Activated CD4-positive, alpha-beta T cell treated with anti-CD3 and anti-CD28 coated beads for 48 hours (primary cell): ENCODE results near the gene YIPF2.
"Not testable (repeated sequence)": the region's sequence is repeated elsewhere in the genome, so short reads cannot be mapped to it uniquely, and the experiment has no call there.

ENCODE experiments used
- DNase-seq: peaks from one replicate; pipeline ENCODE4 v3.0.0-alpha.2; 2020

The YIPF2 gene

DNA sequence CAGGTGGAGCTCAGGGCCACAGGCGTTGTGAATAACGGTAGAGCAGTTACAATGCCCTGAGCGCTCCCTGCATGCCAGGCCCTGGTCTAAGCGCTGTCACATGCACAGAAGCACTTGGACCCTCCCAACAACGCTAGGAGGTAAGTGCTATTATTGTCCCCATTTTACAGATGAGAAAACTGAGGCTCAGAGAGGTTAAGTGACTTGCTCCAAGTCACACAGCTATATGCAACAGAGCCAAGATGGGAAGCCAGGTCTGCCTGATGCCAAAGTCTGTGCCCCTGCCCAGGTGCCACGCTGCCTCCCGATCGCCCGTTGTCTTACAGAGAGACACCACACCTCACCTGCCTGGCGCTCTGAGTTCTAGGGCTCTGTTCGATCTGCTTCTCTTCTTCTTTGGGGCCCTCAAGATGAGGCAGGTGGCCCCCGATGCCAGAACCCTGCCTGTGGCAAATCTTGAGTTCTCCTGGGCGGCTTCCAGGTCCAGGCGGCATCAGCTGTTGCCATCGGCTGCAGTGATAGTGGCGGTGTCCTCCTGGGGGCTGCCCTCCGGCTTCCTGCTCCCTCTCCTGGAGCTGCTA, 20.0 kb downstream of the YIPF2 start:
- no peak for DNase-seq

DNA sequence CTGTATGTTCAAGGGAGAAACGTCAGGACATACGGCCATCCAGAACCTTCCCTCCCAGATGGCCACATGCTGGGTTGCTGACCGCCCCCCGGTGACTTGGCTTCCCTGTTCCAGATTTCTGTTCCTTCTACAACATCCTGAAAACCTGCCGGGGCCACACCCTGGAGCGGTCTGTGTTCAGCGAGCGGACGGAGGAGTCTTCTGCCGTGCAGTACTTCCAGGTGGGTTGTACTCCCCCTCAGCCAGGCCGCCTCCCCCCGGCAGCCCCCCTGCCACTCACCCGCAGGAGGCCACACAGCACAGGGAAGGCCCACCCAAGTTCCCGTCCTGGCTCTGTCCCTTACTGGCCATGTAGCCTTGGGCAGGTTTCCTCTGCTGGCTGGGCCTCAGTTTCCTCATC, 20.5 kb downstream of the YIPF2 start:
- no peak for DNase-seq

DNA sequence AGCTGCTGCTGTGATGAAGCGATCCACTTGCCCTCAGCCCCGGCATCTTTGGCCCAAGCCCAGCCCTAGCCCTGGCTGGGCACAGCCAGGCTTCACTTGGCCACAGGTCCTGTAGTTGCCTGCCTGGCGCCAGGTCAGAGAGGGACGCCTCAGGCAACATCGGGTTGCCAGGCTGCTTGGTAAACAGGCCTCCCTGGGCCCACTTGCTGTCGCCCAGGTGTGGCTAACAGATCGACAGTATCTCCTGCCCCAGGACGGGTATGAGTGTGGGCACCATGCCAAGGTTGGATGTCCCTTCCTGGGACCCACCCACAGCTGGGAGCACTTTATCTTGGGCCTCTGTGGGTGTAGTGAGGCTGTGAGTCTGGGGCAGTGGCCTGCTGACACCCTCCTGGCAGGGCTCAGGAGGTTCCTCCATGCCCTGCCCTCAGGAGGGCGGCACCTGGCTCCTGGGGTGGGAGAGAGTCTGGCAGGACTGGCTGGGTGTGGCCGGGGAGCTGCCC, 29.2 kb downstream of the YIPF2 start:
- DNase-seq: no peak

GRCh38 chr19:10898633-10899032, 29.8 kb downstream of the YIPF2 start:
- no peak for DNase-seq

DNA sequence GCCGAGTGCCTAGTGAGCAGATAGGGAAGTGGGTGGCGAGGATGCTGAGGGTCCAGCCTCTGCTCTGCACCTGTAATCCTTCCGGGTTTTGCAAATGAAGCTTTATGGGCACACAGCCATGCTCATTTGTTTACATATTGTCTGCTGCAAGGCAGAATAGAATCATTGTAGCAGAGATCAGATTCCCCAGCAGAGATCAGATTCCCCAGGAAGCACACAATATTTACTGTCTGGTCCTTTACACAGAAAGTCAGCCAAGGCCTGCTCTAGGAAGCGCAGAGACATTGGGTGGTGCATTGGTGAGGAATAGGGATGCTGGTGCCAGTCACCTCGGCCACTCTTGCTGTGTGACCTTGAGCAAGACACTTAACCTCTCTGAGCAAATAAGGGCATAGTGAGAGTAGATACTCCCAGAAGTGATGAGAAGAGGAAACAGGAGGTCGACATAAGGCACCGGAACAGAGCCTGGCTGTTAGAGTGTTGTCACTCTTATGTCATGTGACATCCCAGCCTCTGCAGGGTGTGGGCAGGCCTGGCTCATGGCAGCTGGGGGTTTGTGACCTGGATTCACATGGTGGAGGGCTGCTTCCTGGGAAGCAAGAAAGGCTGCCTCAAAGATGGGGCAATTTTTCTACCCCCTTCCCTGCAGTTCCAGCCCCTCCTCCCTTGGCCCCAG, 31.4 kb downstream of the YIPF2 start:
- no peak for DNase-seq

DNA sequence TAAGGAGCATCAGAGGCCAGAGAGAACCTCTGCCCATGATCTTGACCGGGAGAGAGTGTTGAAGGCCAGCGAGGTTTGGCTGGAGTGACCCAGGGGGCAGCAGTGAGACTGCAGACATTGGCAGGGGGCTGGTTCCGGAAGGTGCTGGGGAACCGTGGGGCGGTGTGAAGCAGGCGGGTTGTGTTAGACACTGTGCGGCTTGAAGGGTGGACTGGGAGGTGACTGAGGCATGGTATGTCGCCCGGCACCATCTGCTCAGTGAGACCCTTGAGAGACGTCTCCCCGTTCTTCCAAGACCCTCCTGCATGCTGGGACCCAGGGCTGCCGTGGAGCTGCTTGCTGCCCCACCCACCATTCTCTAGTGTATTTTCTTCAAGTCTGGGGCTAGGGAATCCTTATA, 32.5 kb downstream of the YIPF2 start:
- DNase-seq: no peak

- no peak for DNase-seq
Observed at GRCh38 chr19:10895363-10895762, 33.1 kb downstream of the YIPF2 start.

DNA sequence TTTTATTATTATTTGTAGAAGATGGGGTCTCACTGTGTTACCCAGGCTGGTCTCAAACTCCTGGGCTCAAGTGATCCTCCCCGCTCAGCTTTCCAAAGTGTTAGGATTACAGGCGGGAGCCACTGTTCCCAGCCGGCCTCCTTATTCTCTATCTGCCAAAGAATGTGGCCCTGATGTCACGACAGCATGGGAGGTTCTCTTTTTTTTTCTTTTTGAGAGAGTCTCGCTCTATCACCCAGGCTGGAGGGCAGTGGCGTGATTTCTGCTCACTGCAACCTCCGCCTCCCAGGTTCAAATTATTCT, 33.6 kb downstream of the YIPF2 start:
- no peak for DNase-seq

DNA sequence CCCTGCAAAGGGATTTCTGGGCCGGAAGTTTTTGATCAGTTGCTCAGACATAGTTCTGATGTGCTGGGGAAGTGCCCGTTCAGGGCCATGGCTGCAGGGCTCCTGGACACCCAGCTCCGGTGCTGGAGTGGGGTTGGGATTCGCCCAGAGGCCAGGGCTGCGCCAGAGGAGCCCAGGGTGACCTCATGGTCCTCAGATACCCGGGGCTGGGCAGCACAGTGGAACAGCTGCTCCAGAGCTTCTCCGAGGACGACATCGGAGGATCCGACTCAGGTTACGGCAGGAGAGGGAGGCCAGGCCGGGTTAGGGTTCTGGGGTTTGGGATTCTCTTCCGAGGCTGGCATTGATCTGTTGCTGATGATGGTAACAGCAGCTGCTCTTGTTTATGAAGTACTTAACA, 36.2 kb downstream of the YIPF2 start:
- DNase-seq: no peak

DNA sequence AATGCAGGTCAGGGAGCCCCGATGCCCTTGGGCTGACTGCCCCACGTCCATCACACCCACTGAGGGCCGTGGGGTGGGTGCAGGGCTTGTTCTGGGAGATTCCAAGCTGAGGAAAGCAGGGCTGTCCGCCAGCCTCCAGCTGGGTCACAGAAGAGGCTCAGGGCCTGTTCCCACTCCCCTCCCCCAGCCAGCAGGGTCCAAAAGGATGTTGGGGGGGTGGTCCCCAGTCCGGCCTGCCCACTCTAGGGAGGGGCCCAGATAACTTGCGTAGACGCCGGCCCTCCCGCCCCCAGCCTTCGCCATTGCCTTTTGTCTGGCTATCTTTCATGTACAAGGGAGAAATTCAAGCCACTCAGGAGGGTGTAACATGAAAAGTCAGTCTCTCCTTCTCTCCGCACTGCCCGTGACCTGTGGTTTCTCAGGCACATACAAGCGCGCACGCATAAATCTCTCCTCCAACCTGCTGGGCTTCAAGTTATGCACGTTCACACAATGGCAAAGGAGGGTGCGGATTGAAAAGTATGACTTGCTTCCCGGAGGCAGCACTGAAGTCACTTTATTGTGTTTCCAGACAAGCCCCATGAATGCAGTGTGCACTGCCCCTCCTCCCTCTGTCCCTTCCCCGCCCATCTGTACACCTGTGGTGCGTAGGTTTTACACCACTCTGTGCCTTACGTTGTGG, 36.9 kb downstream of the YIPF2 start:
- DNase-seq: no peak

DNA sequence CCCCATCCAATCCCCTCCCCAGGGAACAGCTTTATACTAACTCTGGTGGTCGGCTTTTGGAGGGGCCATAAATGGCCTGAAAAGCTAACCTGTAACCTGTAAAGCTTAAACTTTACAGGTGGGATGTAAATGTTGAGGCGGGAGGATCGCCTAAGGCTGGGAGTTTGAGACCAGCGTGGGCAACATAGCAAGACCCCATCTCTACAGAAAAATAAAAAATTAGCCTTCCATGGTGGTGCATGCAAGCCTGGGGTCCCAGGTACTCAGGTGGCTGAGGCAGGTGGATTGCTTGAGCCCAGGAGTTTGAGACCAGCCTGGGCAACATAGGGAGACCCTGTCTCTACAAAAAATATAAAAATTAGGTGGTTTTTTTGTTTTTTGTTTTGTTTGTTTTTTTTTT, 38.6 kb downstream of the YIPF2 start:
- no peak for DNase-seq

- DNase-seq: no peak
Observed at GRCh38 chr19:10888421-10888866, 40.0 kb downstream of the YIPF2 start.

GRCh38 chr19:10887616-10888367, 40.6 kb downstream of the YIPF2 start:
- DNase-seq: no peak

GRCh38 chr19:10885201-10886169, 43.0 kb downstream of the YIPF2 start:
- no peak for DNase-seq

GRCh38 chr19:10884274-10884673, 44.2 kb downstream of the YIPF2 start:
- no peak for DNase-seq

GRCh38 chr19:10882108-10882457, 46.4 kb downstream of the YIPF2 start:
- no peak for DNase-seq

DNA sequence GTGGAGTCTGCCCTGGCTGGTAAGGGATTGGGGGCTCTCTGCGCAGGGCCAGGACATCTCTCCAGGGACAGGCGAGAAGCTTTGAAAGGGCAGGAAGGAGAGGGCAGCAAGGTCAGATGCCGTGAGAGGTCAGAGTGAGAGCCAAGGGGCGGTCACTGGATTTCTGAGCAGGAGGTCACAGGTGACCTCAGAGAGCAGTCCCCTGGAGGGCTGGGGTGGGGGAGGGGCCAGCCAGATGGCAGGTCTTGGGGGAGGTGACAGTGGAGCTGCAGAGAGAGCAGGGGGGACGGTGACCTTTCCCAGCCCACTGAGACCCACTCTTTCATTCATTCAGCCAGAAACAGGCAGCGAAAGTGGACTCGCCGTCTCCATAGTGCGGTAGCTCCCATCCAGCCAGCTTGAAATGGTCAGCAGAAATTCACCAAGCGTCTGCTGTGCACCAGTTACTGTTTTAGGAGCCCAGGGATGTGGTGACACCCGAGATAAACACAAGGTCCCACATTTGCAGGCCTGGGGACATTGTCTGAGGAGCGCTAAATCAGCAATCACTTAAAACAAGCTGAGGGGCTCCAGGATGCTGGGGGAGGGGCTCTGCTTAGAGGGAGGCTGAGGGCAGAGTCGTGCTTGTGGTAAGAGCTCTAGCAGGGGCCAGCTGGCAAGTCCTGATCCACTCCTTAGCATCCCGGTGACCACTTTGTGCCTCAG, 46.9 kb downstream of the YIPF2 start:
- DNase-seq: no peak

- no peak for DNase-seq
Observed at GRCh38 chr19:10878253-10878652, 50.2 kb downstream of the YIPF2 start.

DNA sequence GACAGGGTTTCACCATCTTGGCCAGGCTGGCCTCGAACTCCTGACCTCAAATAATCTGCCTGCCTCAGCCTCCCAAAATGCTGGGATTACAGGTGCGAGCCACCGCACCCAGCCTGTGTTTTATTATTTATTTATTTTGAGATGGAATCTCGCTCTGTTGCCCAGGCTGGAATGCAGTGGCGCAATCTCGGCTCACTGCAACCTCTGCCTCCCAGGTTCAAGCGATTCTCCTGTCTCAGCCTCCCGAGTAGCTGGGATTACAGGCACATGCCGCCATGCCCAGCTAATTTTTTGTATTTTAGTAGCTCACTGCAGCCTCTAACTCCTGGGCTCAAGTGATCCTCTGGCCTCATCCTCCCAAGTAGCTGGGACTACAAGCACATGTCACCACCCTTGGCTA, 50.8 kb downstream of the YIPF2 start:
- DNase-seq: not testable (repeated sequence)

- DNase-seq: no peak
Observed at GRCh38 chr19:10876459-10877240, 51.8 kb downstream of the YIPF2 start.

- DNase-seq: no peak
Observed at GRCh38 chr19:10874024-10874423, 54.4 kb downstream of the YIPF2 start.
